CD1c-positive myeloid dendritic cell (primary cell): Measurements from ENCODE around the gene OASL.

ENCODE experiments used
- DNase-seq: peaks from one replicate; pipeline ENCODE4 v3.0.0-alpha.2; 2016; ENCODE audit errors: extremely low spot score

The OASL gene

DNA sequence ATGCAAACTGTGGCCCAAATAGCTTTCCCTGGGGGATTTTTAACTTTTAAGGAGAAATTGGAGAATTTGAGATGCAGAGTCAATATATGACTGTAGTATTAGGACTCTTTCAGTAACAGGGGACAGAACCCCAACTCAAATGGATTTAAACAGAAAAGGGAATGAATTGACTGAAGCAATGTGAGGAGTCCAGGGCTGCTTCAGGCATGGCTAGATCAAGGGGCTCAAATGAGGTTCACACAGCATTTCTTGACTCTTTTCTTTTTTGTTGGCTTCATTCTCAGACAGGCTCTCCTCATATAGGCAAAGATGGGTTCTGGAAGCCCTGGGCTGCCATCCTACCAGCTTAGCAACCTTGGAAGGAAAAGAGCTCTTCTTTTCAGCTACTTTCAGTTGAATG is 47.1 kb downstream of the OASL start:
- DNase-seq: no peak

DNA sequence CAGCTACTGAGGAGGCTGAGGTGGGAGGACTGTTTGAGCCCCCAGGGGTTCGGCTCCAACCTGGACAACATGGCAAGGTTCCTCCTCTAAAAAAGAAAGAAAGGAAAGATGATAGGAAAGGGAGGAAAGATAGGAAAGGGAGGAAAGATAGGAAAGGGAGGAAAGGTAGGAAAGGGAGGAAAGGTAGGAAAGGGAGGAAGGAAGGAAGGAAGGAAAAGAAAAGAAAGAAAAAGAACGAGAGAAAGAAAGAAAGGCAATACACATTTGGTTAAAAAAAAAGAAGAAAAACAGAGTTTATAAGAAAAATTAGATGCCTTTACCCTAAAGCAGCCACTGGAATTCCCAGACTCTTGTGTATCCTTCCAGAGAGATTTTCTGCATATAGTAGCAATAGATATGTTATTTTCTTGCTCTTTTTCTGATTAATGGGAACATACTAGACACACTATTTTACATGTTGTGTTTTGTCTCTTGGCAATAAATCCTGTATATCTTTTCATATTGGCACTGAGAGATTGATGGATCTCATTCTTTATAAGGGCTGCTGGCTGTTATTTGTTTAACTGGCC is 48.5 kb downstream of the OASL start:
- DNase-seq: no peak

- DNase-seq: no peak
These were observed 49.4 kb downstream of the OASL start for GRCh38 chr12:120989687-120990086.

GRCh38 chr12:120988658-120989057 is 50.4 kb downstream of the OASL start:
- DNase-seq: no peak

DNA sequence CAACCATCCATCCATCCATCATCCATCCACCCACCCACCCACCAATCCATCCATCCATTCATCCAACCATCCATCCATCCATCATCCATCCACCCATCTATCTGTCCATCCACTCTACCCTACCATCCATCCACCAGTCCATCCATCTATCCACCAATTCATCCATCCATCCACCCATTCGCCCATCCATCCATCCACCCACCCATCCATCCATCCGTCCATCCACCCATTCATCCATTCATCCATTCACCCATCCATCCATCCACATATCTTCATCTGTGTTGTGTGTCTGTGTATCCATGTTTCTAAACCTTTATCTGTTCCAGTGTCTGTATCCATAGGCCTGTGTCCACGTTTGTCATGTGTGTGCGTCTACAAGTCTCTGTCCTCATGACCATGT is 50.8 kb downstream of the OASL start:
- no peak for DNase-seq

DNA sequence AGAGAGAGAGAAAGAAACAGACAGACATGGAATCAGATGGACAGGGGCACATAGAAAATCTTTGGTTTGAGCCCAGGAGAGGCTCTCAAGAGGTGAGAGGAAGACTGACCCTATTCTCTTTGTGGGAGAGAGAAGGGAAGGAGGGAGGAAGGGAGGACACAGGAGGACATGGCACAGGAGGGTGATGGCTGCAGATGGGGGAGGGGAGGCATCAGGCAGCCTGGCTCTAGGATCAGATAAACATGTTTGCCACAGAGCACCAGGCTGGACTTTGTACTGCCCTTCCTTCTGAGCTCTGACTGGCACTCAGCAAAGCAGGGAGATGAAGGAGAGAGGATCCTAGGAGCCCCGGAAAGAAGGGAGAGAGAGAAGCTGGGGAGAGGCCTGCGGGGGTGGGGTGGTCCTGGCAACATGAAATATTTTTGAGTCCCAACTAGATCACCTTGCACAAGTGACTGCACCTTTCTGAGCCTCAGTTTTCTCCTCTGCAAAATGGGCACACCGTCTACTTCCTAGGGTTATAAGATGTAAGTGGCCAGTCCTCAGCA is 54.6 kb downstream of the OASL start:
- no peak for DNase-seq

DNA sequence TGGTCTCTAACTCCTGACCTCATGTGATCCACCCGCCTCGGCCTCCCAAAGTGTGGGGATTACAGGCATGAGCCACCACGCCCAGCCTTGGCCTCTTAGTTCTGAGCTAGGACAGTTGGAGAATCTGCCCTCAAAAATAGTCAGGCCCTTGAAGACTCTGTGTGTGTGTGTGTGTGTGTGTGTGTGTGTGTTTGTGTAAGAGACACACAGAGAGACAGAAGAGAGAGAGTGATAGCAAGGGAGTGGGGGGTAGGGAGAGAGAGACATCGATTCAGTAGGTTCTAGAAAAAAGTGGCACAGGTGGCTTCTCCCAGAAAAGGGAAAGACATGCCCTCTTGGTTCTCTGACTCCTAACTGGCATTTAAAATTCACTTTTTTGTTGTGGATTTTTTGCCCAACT is 55.3 kb downstream of the OASL start:
- DNase-seq: no peak

DNA sequence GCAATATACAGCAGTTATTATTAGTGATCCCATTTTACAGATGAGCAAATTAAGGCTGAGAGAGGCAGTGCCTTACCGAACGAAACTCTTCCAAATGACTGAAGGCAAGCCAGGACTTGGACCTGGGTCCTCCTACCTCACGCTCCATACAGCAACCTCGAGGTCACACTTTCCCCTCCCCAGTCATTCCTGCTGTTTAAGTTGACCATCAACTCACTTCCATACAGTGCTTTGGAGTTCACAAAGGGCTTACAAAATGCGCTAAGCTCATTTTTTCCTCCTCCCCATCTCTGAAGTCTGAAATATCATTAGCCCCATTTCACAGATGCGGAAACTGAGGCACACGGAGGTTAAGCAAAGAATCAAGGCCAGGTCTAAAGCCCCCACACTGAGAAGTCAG is 56.4 kb downstream of the OASL start:
- DNase-seq: no peak

- DNase-seq: no peak
These were observed 57.6 kb downstream of the OASL start for GRCh38 chr12:120981407-120981941.

- DNase-seq: no peak
These were observed 58.2 kb downstream of the OASL start for GRCh38 chr12:120980800-120981368.

DNA sequence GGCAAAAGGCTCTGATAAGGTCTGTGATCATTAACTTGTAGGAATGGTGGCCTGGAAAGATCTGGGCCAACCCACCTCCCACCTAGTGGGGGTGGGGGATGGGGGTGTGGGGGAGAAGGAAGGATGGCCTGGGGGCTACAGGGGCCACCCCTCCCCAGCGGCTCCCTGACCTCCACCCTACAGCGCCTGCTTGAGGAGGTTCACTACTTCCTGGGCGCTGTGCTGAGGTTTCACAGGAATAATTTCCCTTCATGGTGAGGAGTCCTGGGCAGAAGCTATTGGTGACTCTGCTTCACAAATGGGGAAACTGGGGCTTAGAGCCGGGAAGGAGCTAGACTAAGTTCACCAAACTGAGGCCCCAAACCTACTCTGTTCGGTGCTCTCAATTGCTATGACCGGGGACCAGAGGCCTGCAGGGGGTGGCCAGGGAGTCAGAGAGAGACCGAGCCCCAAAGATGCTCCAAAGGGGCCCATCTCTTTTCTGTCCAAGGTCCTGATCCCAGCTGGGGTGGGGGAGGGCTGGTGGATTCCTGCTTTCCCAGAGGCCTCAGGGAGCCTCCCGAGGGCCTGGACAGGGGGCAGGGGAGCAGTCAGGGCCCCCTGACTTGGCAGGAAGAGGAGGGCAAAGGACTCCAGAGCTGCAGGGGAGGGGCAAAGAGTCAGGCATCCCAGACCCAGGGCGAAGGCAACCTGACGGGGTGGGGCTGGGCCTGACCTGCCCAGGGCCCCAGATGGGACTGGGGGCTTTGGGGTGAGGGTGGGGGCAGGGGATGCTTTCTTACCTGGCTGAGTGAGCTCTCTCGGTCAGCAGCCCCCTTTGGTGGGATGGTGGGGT is 59.0 kb downstream of the OASL start:
- DNase-seq: no peak

DNA sequence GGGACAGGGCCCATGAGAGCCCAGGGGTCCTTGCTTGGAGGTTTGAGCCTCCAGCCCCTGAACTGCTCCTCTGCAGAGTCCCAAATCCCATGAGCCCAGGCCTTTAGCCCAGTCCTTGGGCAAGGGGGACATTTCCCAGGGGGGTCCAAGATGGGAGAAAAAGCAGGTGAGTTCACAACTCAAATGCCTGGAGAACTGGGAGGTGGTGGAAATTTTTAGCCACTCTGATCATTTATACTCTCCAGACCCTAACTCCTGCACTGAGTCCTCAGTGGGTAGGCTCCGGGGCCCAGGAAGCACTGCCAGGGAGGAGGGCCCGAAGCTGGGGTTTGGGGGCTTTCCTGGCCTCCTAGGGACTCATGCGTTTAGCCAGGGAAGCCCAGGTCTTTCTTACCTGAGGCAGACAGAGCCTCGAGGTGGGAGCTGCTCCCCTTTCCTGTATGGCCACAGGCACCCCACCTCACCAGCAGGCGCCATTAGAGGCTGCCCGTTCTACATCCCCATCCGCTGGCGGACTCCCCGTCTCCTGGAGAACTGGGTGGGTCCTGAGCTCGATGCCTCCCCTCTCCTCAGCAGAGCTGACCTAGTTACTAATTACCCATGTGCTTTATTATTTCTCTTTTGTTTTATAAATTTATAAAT is 59.7 kb downstream of the OASL start:
- DNase-seq: no peak

DNA sequence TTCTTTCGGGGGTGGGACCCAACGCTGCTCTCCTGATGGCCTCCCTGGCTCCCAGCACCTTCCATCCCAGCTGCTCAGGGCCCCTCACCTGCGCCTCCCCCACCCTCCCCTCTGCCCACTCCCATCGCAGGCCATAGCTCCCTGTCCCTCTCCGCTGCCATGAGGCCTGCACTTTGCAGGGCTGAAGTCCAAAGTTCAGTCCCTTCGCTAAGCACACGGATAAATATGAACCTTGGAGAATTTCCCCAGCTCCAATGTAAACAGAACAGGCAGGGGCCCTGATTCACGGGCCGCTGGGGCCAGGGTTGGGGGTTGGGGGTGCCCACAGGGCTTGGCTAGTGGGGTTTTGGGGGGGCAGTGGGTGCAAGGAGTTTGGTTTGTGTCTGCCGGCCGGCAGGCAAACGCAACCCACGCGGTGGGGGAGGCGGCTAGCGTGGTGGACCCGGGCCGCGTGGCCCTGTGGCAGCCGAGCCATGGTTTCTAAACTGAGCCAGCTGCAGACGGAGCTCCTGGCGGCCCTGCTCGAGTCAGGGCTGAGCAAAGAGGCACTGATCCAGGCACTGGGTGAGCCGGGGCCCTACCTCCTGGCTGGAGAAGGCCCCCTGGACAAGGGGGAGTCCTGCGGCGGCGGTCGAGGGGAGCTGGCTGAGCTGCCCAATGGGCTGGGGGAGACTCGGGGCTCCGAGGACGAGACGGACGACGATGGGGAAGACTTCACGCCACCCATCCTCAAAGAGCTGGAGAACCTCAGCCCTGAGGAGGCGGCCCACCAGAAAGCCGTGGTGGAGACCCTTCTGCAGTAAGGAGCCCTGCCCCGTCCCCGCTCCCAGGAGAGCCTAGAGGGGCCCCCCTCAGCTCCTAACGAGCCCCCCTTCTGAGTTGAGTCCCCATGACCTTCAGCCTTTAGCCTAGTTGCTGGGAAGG is 60.5 kb downstream of the OASL start, which contains the start of gene HNF1A:
TSS of gene HNF1A (plus strand) at position 248 of the 924 bp plus-strand sequence. CDS start at position 474, 226 bp downstream.
- DNase-seq: no peak

DNA sequence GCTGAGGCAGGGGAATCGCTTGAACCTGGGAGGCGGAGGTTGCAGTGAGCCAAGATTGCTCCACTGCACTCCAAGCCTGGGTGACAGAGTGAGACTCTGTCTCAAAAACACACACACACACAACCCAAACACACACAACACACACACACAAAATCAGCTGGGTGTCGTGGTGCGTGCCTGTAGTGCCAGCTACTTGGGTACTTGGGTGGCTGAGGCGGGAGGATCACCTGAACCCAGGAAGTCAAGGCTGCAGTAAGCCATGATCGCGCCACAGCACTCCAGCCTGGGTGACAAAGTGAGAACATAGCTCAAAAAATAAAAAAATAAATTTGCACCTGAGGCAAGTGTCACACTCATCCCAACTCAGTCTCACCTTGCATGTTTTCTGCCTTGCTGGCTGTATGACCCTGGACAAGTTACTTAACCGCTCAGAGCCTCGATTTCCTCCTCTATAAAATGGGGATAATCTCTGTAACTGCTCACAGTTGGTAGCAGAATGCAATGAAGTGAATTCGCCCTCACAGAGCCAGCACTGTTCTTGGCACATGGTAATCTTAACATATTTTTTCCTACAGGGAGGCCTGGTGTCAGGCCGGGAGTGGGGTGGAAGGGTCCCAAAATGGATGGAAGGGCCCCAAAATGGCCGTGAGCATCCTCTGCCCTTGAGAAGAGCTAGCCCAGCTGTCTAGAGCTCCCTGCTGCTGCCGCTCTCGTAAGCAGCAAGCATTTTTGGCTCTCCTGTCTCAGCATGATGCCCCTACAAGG is 61.3 kb downstream of the OASL start:
- no peak for DNase-seq

DNA sequence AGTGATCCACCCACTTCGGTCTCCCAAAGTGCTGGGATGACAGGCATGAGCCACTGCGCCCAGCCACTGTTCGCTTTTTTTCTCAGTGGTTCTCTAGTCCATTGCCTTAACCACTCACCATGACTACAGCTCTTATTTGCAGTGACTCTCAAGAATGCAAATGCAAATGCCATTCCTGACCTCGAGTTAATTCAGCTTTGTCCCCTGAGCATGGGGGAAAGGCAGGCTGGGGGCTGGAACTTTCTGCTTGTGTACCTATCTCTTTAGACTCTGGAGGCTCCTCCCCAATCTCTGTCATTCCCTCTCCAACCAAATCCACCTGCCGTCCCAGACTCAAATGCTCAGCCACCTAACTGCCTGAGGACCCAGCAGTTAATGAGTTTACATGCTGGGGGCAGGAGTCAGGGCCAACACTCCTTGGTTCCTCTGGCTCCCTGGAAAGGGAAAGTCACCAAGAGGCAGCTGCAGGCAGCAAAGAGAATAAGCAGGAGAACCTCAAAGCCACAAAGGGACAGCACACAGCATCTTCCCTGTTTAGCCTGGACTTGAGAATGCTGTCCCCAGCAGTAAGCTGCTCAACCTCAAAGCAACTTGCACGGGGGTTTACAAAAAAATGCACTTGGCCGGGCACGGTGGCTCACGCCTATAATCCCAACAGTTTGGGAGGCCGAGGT is 66.0 kb downstream of the OASL start:
- no peak for DNase-seq

DNA sequence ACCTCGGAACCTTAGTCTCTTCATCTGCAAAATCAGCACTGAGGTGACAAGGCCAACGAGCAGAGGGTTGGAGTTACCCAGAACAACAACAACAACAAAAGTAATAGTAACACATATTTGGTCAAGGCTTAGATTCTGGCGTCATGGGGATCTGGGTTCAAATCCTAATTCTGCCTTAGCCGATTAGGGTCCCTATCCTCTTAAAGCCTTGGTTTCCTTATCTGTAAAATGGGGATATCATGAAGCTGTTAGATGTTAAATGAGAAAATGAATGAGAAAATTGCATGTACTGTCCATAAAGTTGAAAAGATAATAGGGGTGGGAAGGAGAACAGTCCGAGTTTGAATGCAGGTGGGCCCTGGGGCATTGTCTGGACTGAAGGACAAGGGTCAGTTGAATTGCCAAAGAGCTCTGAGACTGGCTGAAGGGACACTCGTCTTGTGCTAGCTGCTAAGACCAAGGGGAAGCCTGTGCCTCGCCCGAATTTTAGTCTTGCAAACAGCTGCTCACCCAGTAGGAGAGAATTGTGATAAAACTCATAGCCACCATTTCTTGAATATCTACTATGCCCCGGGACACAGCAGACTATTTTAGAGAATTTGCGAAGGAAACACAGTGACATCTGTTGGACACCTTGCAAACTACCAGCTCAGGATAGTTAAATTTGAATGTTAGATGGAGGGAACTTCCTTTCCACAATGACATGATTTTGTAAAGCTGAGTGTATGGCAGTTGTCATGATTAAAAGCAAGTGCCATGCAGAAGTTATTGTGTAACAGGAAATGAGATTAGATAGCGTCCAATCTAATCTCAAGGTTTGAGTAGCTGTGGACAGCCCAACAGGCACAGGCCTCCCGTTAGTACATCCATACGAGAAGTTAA is 67.5 kb downstream of the OASL start:
- peak; percentile 78 for DNase-seq

DNA sequence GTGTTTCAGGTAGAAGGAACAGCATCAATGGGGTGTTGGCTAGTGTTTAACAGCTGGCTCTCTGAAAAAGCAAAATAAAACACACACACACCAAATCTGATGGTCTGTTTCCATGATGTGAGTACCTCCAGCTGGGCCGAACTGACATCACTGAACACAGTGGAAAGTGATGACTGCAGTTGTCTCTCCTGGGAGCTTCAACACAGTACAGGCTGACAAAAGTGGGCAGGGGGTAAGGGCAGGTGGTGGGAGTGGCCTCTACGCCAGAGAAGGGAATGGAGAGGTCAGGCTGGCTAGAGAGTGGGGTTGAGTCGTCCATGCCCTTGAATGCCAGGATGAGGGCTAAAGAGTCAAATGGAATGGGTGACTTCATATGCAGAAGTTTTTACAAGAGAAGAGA is 68.7 kb downstream of the OASL start:
- DNase-seq: no peak
